Choroid plexus epithelial cell (primary cell): ENCODE results near the gene SLC29A4.

Source experiments
- DNase-seq: peaks from one replicate; pipeline ENCODE4 v3.0.0-alpha.2; 2010; ENCODE audit warnings: low read depth
- H3K4me3 ChIP-seq: 2 replicates; pipeline ENCODE4 v1.5.1; 2011; ENCODE audit warnings: low read depth, mild to moderate bottlenecking, control low read depth, low read length, moderate library complexity
- TF ChIP-seq, protein P1 (sequence below): conservative IDR thresholded peaks from 2 replicates; pipeline ENCODE4 v1.5.1; 2011; ENCODE audit warnings: low read depth, mild to moderate bottlenecking, control low read depth, inconsistent platforms, low read length, moderate library complexity

The SLC29A4 gene

DNA sequence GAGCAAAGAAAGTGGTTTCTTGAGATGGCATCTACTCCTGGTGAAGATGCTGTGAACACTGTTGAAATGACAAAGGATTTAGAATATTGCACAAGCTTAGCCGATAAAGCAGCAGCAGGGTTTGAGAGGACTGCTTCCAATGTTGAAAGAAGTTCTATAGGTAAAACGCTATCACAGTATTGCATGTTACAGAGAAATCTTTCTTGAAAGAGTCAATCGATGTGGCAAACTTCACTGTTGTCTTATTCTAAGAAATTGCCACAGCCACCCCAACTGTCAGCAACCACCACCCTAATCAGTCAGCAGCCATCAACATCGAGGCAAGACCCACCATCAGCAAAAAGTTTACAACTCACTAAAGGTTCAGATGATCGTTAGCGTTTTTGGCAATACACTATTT is 59.9 kb downstream of the SLC29A4 start:
- TF ChIP-seq, protein P1, sequence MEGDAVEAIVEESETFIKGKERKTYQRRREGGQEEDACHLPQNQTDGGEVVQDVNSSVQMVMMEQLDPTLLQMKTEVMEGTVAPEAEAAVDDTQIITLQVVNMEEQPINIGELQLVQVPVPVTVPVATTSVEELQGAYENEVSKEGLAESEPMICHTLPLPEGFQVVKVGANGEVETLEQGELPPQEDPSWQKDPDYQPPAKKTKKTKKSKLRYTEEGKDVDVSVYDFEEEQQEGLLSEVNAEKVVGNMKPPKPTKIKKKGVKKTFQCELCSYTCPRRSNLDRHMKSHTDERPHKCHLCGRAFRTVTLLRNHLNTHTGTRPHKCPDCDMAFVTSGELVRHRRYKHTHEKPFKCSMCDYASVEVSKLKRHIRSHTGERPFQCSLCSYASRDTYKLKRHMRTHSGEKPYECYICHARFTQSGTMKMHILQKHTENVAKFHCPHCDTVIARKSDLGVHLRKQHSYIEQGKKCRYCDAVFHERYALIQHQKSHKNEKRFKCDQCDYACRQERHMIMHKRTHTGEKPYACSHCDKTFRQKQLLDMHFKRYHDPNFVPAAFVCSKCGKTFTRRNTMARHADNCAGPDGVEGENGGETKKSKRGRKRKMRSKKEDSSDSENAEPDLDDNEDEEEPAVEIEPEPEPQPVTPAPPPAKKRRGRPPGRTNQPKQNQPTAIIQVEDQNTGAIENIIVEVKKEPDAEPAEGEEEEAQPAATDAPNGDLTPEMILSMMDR, result no peak
- H3K4me3 ChIP-seq, result no peak overlapping the region
- DNase-seq, result no peak

DNA sequence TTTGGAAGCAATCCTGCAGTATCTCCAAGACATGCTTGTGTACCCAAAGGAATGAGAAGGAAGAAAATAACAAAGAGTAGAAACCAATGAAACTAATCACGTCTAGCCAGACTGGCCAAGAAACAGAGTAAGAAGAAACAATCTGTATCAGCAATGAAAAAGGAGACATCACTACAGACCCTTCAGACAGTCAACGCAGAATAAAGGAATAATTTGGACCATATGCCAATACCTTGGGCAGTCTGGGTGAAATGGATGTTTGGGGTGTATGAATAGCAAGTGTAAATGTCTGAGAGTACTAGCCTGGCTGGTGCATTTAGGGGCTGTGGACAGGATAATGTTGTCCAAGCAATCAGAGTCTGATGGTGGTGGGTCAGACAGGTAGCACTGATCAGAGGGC is 61.1 kb downstream of the SLC29A4 start:
- H3K4me3 ChIP-seq, result no peak overlapping the region
- DNase-seq, result no peak
- TF ChIP-seq, protein P1, result no peak

GRCh38 chr7:5344342-5344741 is 61.6 kb downstream of the SLC29A4 start:
- TF ChIP-seq, protein P1, result no peak
- no peak overlapping the region for H3K4me3 ChIP-seq
- DNase-seq, result no peak

DNA sequence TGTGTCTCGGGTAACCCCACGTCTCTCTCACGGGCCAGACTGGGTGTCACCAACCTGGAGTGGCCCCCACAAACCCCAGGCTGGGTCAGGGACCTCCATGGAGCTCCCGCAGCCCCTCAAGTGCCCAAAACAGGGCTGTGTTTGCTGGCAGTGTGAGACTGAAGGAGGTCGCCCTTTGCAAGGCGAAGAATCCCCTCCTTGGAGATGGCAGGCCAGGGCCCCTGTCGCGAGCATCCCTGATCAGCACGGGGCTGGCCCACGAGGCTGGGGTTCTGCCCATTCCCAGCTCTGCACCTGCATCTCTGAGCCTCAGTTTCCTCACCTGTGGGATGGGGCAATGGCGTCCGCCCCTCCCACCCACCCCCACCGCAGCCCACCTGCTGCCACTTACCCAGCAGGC is 62.4 kb downstream of the SLC29A4 start:
- DNase-seq, result no peak

DNA sequence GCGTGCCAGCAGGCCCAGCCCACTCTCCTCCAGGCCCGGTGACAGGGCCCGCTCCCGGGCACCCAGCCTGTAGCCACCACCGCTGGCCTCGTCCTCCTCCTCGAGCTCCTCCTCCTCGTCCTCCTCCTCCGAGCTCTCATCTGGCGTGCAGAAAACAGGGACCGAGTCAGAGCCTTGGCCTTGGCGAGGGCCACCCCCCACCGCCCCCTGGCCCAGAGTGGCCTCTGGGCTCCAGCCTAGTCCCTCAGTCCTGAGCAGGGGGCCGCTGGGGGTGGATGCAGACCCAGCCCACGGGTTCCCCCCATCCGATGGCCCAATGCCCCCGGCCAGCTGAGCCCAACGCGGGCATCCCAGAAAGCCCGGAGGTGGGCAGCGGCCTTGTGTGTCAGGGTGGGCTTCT is 62.9 kb downstream of the SLC29A4 start:
- no peak overlapping the region for H3K4me3 ChIP-seq
- no peak for DNase-seq
- TF ChIP-seq, protein P1, result no peak

More for the DNA sequence above, 62.4 kb downstream of the SLC29A4 start:
- TF ChIP-seq, protein P1, result no peak
- no peak overlapping the region for H3K4me3 ChIP-seq

DNA sequence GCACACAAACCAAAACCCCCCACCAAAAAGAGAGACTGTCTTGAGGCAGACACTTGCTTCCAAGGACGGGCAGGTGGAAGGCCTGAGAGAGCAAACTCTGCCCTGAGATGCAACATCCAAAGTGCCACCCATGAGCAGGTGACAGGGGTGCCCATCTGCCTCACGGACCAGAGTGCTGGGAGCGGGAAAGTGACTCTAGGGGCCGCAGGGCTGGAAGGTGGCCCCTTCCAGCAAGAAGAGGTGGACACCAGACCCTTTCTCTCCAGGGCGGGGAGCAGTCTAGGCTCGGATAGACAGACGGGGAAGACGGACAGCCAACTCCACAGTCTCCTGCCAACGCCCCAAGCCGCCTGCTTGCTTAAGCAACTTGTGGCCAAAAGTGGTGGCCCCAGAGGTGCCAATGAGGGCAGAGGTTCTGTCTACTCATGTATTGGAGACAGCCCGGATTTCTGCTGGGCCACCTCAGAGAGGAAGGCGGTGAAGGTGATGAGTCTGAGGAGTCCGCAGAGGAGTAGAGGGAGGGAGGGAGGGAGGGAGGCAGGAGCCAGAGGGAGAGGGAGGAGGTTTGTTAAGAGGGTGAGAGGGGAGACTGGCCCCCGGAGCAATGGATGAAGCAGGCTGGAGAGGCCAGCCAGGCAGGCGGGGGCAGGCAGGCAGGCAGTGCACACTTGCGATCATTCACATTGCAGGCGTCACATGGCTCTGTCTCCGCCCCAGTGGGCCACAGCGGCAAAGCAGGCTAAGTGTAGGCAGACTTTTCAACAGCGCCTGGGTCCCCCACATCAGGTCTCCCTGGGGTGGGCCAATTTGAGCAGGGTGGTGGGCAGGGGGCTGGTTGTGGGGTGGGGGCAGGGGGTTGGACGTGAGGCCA is 65.6 kb downstream of the SLC29A4 start:
- H3K4me3 ChIP-seq, result no peak overlapping the region
- DNase-seq, result no peak
- TF ChIP-seq, protein P1, result no peak

DNA sequence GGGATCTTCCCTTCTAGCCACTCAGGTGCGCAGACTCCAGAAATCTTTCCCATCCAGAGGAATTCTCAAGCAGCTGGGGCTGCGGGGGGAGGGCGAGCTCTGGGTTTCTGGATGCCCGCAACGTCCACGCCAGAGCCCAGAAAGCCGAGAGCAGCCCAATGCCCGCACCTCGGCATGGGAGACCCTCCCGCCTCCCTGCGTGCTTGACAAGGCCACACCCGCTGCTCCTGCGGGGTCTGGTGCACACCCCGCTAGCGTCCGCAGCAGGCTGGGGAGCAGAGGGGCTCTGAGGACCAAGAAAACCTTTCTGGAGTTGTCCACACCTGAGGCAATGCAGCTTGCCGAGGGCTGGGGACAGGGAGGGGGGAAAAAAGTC is 66.2 kb downstream of the SLC29A4 start:
- no peak for DNase-seq
- no peak overlapping the region for H3K4me3 ChIP-seq
- TF ChIP-seq, protein P1, result no peak
